A549 (cell line): ENCODE results near the gene CSNK1D.

Experiments used
- BHLHE40 ChIP-seq: IDR thresholded peaks from 2 replicates; pipeline ENCODE4 v1.6.1; 2012; ENCODE audit warnings: low read depth, low read length, inconsistent platforms
- CBX2 ChIP-seq: fragments of 200-600 bp; sonication (generic); IDR thresholded peaks from 2 replicates; pipeline ENCODE4 v1.6.1; 2016; ENCODE audit warnings: low read depth, mild to moderate bottlenecking, borderline replicate concordance
- CEBPB ChIP-seq, 2 experiments: fragments of >200 bp in 1 of 2; sonication (Bioruptor Twin) in 1 of 2; formaldehyde crosslinking in 1 of 2; IDR thresholded peaks; 2 replicates each; pipeline ENCODE4 v1.6.1; 2012 to 2016
- JUN ChIP-seq, 2 experiments: fragments of >200 bp; sonication (Bioruptor Twin); formaldehyde crosslinking; IDR thresholded peaks; 2 replicates in 1 of 2; 3 replicates in 1 of 2; pipeline ENCODE4 v1.6.1; 2016 to 2017
- JUNB ChIP-seq: fragments of >200 bp; sonication (Bioruptor Twin); formaldehyde crosslinking; IDR thresholded peaks from 2 replicates; pipeline ENCODE4 v1.6.1; 2016
- MAFK ChIP-seq: fragments of 450-650 bp; IDR thresholded peaks from 2 replicates; pipeline ENCODE4 v1.6.1; 2014; ENCODE audit not compliant: partially characterized antibody
- POLR2A ChIP-seq: IDR thresholded peaks from 2 replicates; pipeline ENCODE4 v1.6.1; 2012; ENCODE audit warnings: mild to moderate bottlenecking, low read length
- POLR2AphosphoS2 ChIP-seq: conservative IDR thresholded peaks from 2 replicates; pipeline ENCODE4 v1.6.1; 2012; ENCODE audit warnings: low read length, improper control_type of control experiment, inconsistent platforms
- REST ChIP-seq: fragments of 200-600 bp; sonication (generic); IDR thresholded peaks from 2 replicates; pipeline ENCODE4 v1.6.1; 2016; ENCODE audit warnings: antibody characterized with exemption, mild to moderate bottlenecking, moderate library complexity
- ZNF302 ChIP-seq: fragments of 250-450 bp; sonication (Bioruptor Pico); IDR thresholded peaks from 2 replicates; pipeline ENCODE4 v1.9.0; 2021; ENCODE audit warnings: inconsistent platforms, mild to moderate bottlenecking, moderate library complexity
- TF ChIP-seq, protein P1 (sequence below): fragments of >200 bp; sonication (Bioruptor Twin); formaldehyde crosslinking; IDR thresholded peaks from 3 replicates; pipeline ENCODE4 v1.5.1; 2016
- TF ChIP-seq, protein P2 (sequence below): fragments of 450-650 bp; IDR thresholded peaks from 2 replicates; pipeline ENCODE4 v1.6.1; 2014; ENCODE audit warnings: antibody characterized with exemption

- TF ChIP-seq CBX2 (no peak), MAFK (no peak), BHLHE40 (no peak), POLR2AphosphoS2 (no peak), POLR2A (no peak; the same call in 1 of the 2 replicates), REST (no peak), CEBPB (IDR thresholded peaks at IDR 0.05) (no peak), ZNF302 (no peak), JUN (IDR thresholded peaks at IDR 0.05) (peak in 1 of 2 experiments; percentile 9; a peak in 1 of 5 replicates), JUNB (no peak)
- TF ChIP-seq, protein P1, sequence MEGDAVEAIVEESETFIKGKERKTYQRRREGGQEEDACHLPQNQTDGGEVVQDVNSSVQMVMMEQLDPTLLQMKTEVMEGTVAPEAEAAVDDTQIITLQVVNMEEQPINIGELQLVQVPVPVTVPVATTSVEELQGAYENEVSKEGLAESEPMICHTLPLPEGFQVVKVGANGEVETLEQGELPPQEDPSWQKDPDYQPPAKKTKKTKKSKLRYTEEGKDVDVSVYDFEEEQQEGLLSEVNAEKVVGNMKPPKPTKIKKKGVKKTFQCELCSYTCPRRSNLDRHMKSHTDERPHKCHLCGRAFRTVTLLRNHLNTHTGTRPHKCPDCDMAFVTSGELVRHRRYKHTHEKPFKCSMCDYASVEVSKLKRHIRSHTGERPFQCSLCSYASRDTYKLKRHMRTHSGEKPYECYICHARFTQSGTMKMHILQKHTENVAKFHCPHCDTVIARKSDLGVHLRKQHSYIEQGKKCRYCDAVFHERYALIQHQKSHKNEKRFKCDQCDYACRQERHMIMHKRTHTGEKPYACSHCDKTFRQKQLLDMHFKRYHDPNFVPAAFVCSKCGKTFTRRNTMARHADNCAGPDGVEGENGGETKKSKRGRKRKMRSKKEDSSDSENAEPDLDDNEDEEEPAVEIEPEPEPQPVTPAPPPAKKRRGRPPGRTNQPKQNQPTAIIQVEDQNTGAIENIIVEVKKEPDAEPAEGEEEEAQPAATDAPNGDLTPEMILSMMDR: no peak
- TF ChIP-seq, protein P2, sequence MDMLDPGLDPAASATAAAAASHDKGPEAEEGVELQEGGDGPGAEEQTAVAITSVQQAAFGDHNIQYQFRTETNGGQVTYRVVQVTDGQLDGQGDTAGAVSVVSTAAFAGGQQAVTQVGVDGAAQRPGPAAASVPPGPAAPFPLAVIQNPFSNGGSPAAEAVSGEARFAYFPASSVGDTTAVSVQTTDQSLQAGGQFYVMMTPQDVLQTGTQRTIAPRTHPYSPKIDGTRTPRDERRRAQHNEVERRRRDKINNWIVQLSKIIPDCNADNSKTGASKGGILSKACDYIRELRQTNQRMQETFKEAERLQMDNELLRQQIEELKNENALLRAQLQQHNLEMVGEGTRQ: no peak
These were observed 20.7 kb upstream of the CSNK1D start for GRCh38 chr17:82294064-82294773.
